Mesangial cell (primary cell): ENCODE data around the gene CACYBP. TPM values are rescaled to one million over a fixed set of nuclear protein-coding genes. Genes with fewer than 3 reads are reported as not detected.

Experiments used
- total RNA-seq: library from RNA; depleted of rRNA; stranded (reverse); fragments of >200 nt; gene quantifications from 2 replicates; pipeline ENCODE4 v1.2.3, GENCODE V29; 2015

Gene CACYBP, protein sequence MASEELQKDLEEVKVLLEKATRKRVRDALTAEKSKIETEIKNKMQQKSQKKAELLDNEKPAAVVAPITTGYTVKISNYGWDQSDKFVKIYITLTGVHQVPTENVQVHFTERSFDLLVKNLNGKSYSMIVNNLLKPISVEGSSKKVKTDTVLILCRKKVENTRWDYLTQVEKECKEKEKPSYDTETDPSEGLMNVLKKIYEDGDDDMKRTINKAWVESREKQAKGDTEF
- 32.1 and 124 TPM in 2 replicates for total RNA-seq

GRCh38 chr1:174999936-175000696 is at the start of gene CACYBP:
Gene CACYBP (plus strand): TSS chr1:174999947. CDS start chr1:175000181, 234 bp downstream.

GRCh38 chr1:175023043-175023921 is 23.5 kb downstream of the CACYBP start, which contains the start of gene MRPS14:
Gene MRPS14 (minus strand): TSS chr1:175023425. CDS start chr1:175023408, 17 bp downstream.

Other genes starting within 250 kb of the CACYBP start
- gene MRPS14, start 23.5 kb downstream of the CACYBP start, total RNA-seq: 14.8 and 15.7 TPM in 2 replicates
- gene TNN, start 67.9 kb downstream of the CACYBP start, total RNA-seq: not detected in 2 replicates
- gene KIAA0040, start 192.8 kb downstream of the CACYBP start, total RNA-seq: 2.0 and 3.9 TPM in 2 replicates